Activated CD8-positive, alpha-beta memory T cell treated with anti-CD3 and anti-CD28 coated beads, Interleukin-2, amount 50 U/mL, for 24 hours (primary cell): ENCODE data around the gene TMX2.
"Not testable (repeated sequence)": the region's sequence is repeated elsewhere in the genome, so short reads cannot be mapped to it uniquely, and the experiment has no call there.

Source experiments
- DNase-seq: peaks from one replicate; pipeline ENCODE4 v3.0.0-alpha.2; 2020; ENCODE audit errors: extremely low read depth

TMX2 gene

DNA sequence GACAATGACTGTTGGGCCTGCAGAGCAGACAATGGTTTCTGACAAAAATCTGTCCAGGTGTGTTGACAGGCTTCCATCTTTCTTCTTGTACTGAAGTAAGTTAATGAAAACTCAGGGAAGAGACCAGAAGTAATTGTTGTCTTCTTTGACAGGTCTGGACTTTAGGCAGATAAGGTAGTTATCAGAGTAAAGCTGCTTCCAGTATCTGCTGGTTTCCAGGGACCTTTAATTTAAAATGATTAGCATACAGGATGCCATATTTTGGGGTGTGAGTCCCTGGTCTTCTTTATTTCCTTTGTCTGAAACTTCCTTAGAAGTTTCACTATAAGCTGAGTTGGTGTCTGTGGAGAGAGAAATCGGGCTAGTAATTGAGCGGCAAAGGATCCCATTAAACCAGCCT is 1.4 kb downstream of the TMX2 start:
- no peak for DNase-seq

DNA sequence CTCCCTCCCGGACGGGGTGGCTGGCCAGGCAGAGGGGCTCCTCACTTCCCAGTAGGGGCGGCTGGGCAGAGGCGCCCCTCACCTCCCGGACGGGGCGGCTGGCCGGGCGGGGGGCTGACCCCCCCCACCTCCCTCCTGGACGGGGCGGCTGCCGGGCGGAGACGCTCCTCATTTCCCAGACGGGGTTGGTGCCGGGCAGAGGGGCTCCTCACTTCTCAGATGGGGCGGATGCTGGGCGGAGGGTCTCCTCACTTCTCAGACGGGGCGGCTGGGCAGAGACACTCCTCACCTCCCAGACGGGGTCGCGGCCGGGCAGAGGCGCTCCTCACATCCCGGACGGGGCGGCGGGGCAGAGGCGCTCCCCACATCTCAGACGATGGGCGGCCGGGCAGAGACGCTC is 4.3 kb downstream of the TMX2 start:
- DNase-seq, result not testable (repeated sequence)

DNA sequence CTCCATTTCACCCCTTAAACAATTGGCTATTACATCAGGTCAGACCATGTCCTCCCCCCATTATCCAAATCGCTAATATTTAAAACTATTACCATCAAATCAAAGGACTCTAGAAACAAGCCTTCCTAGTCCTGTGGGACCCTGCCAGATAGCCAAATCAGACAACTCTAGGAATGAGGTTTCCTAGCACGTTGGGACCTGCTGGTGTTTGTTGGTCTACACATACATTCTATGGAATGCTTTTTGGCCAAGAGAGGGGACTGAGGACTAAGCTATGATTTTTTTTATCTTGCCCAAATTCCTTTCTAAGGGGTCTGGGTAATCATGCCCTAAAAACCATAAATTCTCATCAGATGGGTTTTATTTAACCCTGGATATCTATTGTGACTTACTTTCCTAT is 14.8 kb downstream of the TMX2 start:
- no peak for DNase-seq

DNA sequence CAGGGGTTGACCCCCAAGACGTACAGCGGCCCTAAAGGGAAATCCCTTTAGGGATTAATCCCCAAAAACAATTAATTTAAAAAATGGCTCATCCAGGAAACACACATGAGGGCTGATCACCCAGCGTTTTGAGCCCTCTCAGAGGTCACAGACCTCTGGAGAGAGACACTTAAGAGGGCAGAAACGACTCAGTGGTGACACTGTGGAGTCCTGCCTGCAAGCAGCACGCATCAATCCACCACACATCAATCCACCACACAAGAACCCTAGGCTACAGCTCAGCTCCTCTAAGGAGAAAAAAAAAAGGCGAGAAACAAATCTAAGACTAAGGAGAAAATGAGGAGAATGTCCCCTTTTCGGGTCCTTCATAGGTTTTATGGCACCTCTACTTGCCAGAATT is 16.4 kb downstream of the TMX2 start:
- DNase-seq, result no peak

DNA sequence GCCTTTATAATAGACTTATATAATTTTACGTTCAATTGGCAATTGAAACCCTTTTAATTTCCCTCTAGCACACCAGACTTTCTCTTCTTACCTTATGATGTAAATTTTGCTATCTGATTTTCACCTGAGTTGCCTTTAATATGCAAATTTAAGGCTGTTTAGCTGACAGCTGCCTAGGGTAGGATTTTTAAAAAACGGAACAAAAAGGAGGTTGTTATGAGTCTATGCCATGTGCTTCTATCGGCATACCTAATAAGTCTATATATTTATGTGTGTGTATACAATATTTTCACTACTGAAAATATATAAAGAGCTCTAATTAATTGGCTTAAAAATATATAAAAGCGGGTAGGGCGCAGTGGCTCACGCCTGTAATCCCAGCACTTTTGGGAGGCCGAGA is 17.1 kb downstream of the TMX2 start:
- no peak for DNase-seq

DNA sequence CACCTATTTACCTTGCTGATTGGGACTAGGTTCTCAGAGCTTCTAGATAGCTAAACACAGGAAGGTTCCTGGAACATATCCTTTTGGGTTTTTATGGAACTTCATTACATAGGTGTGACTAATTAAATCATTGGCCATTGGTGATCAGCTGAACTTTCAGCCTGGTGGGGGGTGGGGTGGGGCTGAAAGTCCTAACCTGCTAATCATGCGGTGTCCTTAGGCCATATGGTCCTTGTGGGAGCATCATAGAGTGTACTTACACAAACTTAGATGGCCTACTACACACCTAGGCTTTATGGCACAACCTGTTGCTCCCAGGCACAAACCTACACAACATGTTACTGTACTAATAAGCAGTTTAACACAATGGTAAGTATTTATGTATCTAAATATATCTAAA is 20.3 kb downstream of the TMX2 start:
- DNase-seq, result no peak

DNA sequence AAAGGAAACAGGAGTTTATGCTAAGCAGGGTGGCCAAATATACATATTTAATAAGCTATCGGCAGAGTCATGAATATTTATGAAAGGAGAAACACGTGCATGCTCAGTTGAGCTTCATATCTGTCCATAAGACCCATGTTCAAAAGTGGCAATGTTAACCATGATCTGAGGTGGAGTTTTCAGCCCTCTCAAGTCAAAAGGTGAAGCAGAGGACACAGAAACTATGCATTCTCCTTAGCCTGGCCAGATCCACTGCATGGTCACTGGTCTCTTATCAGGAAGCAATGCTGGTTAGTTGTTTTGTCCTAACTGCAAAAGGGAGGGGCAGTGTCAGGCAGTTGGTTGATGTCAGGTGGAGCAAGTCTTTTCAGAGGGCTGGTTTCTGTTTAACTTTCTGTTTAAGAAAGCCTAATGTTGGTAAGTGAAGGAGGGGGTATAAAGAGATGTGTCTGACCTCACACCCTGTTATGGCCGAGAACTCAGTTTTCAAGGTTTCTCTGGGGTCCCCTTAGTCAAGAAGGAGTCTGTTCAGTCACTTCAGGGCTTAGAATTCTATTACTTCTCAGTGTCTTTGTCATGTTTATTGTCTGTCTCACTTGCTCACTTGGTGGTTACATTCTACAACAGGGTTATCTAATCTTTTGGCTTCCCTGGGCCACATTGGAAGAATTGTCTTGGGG is 23.4 kb downstream of the TMX2 start:
- DNase-seq, result no peak

DNA sequence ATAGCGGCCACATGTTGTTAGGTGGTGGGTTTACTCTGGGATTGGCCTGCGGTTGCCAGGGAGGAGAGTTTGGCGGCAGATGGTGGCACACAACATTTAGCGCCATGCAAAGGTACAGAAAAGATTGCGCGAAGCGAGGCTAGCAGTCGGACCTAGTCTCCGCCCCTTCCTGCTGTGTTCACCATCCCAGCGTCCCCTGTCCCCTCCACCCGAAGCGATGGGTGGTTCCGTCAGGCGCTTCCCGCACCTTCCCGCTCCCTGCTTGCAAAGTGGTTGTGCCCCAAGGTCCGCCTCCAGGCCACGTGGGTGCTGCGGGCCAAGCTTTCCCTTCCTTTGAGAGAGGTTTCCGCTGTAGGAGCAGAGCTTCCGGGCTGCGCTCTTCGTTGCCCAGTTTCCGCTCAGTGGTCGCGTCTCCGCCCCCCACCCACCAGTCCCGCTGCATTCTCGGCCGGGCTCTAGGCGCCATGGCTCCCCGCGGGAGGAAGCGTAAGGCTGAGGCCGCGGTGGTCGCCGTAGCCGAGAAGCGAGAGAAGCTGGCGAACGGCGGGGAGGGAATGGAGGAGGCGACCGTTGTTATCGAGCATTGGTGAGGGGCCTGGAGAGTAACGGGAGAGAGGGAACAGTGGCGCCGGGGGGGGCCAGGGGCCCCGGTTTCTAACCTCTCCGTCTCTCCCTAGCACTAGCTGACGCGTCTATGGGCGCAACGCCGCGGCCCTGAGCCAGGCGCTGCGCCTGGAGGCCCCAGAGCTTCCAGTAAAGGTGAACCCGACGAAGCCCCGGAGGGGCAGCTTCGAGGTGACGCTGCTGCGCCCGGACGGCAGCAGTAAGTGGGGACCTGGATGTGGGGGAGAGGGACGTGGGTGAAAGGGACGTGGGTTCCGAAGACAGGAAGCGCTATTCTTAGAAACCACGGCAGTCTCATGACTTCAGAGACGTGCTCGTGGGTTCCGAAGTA is 29.0 kb downstream of the TMX2 start, which contains the start of gene SELENOH:
SELENOH (plus strand) TSS at position 360 of the 955 bp plus-strand sequence; CDS start at position 465, 105 bp downstream.
- peak; percentile 92 for DNase-seq

DNA sequence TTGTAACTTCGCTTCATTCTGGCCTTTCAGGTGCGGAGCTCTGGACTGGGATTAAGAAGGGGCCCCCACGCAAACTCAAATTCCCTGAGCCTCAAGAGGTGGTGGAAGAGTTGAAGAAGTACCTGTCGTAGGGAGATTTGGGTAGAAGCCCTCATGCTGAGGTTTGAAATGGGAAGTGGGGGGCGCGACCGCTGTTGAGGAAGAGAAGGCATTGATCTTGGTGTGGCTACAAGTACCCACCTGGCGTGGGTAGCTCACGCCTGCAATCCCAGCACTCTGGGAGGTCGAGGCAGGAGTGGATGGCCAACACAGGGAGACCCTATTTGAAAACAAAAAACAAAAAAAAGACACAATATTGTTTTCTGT is 29.7 kb downstream of the TMX2 start:
- no peak for DNase-seq

DNA sequence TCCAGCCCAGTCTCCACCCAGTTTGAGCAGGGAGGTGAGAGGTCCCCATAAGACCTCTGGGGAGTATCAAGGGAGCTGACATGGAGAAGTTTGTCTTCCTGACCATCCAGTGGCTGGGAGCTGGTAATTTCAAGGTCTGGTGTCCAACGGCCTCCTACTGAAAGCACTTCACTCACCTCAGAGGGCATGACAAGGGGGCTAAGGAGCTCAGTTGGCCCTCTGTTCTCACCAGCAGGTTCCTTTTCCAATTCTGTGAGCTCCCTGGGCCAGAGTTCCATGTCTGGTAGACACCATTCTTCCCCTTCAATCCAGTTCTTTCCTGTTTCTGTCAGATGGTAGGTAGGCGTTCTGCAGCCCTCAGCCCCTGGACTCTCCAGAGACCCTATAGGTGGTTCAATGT is 32.0 kb downstream of the TMX2 start:
- no peak for DNase-seq

DNA sequence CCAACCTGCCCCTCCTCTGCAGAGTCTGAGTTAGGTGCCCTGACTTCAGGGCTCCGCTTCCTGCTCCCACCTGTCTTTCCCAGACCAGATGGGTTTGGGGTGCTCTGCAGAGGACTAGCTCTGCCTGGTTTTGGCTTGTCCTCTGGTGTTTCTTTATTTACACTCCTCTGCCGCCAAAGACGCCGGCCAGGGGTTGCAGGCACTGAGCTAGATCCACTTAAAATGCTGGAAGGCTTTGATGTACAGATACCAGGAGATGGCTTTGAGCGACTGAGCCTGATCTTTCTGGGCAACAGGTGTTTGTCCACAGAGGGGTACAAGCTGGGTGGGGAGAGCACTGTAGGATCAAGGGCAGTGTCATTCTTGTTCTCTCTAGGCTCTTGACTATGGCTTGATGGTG is 32.8 kb downstream of the TMX2 start:
- no peak for DNase-seq

DNA sequence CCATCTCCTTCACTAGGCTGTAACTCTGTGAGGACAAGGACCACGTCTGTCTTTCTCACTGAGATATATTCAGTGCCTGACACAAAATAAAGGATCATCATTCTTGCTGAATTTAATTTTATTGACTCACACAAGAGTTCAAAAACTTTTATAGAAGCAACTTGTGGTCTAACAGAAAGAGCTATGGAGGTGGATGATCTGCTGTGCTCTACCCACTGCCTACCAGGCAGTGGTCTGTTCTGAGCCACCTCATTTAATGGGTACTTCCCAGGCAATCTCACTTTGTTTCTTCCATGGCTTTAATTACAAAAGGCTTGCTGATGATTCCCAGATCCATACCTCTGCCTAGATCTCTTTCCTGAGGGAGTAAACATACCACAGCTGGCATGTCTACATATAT is 34.5 kb downstream of the TMX2 start:
- DNase-seq, result no peak

DNA sequence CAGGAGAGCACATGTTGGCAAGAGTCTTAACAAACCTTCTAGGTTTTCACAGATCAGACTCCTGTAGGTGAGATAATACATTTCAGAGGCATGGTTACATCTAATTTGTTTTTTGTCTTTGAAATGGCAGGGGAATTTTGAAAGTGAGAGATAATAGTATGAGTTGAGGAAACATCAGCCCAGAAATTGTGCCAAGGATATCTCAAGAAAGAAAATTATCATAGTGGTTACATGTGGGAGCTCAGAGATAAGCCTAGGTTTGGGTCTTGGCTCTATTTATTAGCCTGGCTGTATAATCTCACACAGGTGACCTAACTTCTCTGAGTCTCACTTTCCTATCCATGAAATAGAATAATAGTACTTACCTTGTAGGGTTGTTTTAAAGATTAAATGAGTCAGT is 38.8 kb downstream of the TMX2 start:
- no peak for DNase-seq

DNA sequence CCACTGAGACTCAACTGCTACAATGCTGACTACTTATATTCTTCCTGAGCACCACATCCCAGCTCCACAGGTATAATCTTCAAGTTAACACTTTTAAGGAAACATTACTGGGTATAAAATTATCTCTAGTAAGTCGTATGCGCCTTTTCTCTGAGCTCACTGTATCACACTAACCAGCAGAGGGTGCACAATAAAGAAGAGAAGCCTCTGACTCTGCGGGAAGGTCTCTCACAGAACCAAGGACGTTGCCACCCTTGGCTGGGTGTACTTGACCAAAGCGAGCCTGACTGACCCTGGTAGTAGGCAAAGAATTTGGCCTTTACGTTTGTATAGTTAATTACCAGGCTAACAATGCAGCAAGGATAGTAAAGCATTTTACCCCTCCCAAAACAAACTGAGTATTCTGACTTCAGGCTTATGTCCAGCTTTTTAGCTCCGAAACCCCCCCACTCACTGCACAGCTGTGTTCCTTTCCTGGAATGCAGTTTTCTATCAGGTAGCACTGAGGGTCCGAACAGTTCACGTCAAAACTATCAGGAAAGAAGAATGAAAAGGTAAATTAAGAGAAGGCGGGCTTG is 39.4 kb downstream of the TMX2 start, which contains the start of gene BTBD18:
BTBD18 (minus strand) TSS at position 144 of the 578 bp plus-strand sequence. CDS start 631 bp downstream, outside the sequence.
- no peak for DNase-seq

DNA sequence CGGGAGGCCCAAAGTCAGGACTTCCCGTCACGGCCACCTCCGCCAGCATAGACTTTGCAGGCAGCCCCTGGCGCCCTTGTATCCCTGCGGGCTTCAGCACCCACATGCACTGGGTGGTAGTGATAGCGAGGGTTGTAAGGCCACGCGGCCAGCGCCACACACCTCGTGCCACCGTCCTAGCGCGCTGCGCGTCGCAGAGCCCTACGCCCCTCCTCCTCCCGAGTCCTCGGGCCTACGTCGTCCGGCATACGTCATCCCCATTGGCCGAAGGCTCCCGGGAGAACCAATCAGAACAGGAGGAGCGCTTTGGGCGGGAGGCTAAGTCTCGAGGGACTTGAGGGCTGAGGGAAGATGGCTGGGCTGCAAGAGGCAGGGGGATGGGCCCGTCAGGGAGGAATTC is 40.6 kb downstream of the TMX2 start:
- no peak for DNase-seq

DNA sequence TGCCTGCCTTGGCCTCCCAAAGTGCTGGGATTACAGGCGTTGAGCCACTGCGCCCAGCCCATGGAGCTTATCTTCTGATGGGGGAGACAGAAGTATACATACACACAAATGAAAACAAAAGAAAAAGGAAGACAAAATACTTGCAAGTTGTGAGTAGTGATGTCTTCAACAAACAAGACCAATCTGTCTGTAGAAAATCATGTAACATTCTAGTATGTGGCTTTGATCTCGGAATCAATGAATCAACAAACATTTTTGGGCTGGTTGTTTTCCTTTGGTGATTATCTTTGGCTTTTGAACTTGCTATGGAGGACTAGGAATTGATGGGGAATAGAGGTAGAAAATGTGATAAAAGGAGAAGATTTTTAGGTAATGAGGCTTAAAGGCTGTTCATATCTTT is 45.8 kb downstream of the TMX2 start:
- DNase-seq, result no peak

DNA sequence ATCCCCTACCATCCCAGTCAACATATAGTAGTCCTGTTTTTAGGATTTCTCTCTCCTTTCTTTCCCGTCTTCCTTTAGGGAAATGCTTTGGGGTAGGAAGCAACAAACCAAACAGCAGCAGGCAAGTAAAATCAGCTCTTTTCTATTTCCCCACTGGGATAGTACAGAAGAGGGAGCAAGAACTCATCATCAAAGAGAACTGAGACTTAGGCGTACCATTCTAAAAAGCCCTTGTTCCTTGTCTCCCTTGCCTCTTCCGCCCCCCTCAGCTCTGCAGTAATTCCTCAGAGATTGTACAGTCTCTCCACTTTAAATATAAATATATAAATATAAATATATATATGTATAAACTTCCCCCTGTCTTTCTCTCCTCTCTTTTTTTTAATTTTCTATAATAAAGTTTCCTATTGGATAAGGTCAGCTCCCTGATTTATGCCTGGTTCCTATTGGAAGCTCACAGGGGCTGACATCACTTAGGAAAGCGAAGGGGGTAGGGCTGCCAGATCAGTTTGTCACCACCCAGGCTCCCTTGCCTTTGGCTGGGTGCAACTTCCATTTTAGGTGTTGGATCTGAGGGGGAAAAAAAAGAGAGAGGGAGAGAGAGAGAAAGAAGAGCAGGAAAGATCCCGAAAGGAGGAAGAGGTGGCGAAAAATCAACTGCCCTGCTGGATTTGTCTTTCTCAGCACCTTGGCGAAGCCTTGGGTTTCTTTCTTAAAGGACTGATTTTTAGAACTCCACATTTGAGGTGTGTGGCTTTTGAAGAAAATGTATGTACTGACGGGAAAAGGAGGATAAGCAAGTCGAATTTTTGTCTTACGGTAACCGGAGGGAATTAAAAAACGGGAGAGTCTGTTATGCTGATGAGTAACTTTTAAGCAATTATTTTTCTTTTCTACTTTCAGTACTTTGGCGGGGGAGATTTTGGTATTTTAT is 49.2 kb downstream of the TMX2 start, which contains the start of gene CTNND1:
CTNND1 (plus strand) TSS at position 502 of the 934 bp plus-strand sequence. CDS start 29,677 bp downstream, outside the sequence.
- no peak for DNase-seq

DNA sequence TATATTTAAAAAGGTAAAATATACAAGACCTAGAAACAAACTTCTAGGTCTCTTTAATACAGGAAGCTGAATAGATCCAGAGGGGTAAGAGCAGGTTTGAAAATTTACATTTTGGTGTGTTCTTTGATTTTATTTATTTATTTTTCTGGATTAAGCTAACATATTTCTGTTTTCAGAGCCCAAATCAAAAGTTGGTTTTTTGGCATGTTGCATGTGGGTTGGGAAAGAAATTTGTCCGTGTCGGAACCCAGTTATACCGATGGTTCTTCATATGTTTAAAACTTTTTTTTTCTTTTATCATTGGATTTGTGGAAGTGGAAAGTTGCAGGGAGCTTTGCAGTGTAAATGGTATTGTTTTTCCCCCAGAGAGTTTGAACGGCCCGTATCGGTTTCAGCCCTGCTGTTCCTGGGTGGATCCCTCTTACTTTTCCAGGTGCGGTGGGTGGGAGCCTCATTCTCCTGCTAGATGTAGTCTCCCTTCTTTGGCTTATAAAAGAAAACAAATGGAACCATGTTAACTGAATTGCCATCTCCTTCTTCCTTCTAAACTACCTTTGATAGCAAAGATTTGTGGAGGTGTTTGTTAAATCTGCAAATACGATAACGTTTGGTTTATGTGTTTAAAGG is 50.0 kb downstream of the TMX2 start:
- DNase-seq, result no peak

DNA sequence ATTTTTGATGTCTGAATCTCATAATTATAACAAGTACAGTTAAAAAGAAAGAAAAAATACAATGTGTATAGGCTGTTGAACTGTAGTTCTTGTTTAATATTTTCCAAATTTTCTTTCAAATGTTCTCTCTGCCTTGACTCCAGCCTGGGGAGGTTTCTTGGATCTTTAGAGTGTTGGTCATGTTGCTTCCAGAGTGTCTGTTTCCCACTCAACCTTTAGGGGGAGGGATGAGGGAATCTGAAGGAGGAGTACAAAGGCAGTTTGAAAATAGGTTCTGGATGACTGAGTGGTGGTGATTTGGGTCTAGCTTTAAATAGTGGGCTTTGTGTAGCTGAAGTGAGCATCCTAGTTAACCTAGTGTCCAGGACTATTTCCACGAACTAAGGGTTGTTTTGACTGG is 51.2 kb downstream of the TMX2 start:
- no peak for DNase-seq

DNA sequence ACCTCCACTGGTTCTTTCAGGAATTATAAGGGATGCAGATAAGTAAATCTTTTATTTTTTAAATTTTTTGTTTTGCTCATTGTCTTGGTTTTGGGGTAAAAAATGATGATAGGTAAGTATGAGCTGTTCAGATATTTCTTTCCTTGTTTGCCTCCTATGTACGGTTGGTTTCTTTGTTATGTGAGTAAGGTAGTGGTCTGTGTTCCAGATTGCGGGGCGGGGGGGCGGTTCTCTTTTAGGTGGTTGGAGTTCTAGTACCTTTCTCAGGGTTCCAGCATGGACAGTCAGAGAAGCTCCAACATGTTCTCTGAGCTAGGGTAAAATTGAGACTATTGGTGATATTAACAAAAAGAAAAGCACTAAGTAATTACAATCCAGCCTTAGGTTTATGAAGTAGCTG is 51.6 kb downstream of the TMX2 start:
- DNase-seq, result no peak

DNA sequence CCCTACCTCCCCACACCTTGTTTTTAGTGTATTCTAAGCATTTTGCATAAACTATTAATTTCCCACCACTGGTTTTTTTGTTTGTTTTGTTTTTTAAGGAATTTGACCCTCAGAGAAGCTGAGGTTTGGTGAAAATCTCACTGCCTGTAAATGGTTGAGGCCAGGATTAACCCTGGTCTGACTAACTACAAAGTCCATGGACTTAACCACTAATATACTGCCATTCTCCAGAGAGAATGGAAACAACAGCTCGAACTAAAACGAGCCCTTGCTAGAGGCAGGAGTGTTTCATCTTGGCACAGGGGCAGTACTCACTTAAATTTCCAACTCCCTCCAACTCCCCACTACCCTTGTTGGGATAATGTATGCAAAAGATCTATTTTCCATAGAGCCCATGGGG is 52.2 kb downstream of the TMX2 start:
- DNase-seq, result no peak
